GM19438 (cell line): Measurements from ENCODE around the gene DDX17.
"Not testable (repeated sequence)": the region's sequence is repeated elsewhere in the genome, so short reads cannot be mapped to it uniquely, and the experiment has no call there.

ENCODE experiments used
- ATAC-seq: cut with Tn5 transposase; IDR thresholded peaks from one replicate; pipeline ENCODE4 v1.9.1; 2021; ENCODE audit warnings: low read depth; ENCODE audit not compliant: unreplicated experiment

DDX17 gene

GRCh38 chr22:38494498-38494897 is 11.6 kb downstream of the DDX17 start:
- ATAC-seq = no peak

- no peak for ATAC-seq
Measured at GRCh38 chr22:38491707-38492348, 14.3 kb downstream of the DDX17 start.

DNA sequence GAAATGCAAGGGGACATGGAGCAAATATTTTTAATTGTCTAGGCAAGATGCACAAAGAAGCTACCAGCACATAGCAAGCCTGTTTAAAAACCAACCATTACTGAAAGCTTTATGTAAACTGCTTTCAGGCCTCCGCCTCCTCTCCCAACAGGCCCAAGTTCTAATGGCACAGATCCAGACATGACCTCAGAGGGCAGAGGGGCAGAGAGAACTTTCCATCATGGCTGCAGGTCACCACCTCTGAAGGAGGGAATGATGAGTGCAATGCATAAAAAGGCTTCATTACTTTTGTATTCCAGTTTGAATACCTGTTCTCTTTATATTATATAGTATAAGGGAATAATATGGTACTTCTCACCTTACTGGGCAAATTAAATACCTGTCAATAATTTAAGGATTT is 15.2 kb downstream of the DDX17 start:
- no peak for ATAC-seq

DNA sequence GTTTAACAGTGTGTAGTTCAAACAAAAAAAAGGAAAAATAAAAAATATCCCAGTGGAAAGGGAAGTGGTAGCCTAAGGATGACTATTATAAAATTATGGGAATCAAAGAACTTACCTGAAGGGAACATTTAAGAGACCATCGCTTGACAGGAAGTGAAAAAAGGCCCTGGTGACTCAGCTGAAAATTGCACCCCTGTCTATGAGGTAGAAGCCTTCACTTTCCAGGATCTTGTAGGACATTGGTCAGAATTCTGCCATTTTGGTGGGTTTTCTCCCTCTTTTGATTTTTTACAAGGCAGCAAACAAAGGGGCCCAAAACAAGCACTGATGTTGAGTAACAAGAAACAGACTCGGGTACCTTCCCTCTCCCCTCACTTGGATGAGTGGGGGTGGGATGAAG is 15.6 kb downstream of the DDX17 start:
- no peak for ATAC-seq

DNA sequence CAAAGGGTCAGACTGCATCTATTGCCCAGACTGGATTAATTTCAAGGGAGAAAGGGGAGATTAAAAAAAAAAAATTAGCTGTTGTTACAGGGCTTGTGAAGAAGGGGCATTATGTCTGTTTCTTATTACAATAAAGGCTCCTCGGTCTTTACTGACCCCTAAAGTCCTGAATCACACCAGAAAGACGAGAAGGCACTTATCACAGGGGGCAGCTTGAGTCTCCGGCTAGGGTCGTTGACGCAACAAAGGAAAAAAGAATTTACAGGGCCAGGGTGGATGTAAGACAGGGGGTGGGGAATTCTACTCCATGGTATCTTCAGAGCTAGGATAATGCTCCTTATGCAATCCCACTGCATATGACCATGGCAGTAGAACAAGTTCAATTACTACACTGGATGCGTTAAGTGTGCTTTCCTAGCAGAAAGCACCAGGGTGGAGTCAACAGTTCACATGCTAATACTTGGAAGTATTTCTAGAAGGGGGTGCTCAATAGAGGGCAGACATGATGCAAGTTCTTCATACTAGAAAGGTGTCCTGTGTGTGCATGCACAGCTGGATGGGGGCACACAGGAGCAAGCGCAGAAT is 16.5 kb downstream of the DDX17 start:
- no peak for ATAC-seq

DNA sequence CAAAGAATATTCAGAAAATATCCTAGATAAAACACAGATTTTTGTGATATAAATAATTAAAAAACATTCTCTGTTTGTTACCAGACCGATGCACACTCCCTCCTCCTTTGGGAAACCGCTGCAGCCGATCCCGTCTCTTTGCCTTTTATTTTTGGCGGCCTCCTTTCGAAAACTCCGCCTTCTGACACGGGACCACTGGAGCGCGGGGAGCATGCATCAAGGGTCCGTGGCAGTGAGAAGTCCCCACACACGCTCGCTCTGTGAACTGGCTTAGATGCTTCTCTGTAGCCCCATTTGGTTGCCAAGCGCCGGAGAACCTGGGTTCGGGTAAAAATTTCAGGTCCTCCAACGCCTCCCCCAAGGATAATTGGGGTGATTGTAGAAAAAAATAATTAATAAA is 17.0 kb downstream of the DDX17 start:
- ATAC-seq = no peak

- no peak for ATAC-seq
Measured at GRCh38 chr22:38487946-38488345, 18.2 kb downstream of the DDX17 start.

DNA sequence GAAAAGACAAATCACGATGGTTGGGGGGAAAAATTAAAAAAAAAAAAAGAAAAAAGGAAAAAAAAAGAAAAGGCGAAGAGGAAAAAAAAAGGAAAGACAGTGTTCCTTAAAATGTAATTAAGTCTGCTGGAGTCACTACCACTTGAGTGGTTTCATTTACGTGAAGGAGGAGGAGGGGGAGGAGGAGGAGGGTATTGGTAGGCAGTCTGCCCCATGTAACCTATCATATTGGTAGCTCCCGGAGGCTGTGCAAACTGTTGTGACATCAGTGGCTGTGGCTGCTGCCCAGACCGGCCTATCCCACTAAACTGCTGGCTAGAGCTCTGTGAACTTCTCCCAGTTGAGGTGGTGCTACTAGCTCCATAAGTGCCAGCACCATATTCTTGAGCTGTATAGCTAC is 20.3 kb downstream of the DDX17 start:
- ATAC-seq = no peak

GRCh38 chr22:38484244-38484643 is 21.9 kb downstream of the DDX17 start:
- no peak for ATAC-seq

DNA sequence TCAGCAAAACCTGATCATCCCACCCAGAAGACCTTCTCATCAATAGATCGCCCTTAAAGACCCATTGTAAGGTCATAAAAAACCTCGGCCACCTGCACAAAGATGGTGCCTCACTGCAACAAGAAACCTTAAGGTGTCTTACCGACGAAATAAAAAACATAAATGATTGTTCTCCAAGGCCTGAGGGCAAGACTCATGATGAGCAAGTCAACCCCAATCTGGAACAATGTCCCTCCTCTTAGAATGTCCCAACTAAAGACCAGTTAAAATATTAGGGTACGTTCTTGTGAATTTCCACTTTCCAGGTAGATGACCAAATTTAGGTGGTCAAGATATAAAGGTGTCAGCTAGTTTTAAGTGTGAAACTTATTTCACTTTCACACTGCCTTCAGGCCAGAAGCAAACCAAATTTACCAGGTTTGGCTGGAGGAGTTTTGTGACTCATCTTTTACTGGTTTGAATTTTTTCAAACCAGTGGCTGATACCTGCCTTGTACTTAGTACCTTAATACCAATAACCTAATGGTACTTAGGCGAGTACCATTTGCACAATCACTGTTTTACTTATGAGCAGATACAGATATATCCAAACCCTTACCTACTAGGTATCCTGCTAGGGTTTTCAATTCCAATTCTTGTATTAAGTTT is 23.3 kb downstream of the DDX17 start:
- no peak for ATAC-seq

DNA sequence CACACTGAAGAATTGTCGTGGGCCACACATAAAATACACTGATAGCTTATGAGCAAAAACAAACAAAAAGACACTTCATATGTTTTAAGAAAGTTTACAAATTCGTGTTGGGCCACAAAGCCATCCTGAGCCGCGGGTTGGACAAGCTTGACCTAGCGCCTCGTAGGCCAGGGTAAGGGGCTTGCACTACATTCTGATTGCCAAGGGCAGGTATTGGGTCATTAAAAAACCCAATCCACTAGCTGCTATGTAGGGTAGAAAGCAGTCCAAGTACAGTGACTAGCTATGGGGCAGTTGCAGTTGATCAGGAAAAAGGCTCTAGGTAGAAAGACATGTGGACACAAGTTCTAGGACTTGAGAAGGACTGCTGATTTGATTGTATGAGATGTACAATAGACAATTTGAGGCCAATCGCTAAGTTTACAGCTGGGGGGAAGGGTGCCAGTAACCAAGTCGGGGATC is 24.2 kb downstream of the DDX17 start:
- no peak for ATAC-seq

- no peak for ATAC-seq
Measured at GRCh38 chr22:38481162-38481870, 24.8 kb downstream of the DDX17 start.

DNA sequence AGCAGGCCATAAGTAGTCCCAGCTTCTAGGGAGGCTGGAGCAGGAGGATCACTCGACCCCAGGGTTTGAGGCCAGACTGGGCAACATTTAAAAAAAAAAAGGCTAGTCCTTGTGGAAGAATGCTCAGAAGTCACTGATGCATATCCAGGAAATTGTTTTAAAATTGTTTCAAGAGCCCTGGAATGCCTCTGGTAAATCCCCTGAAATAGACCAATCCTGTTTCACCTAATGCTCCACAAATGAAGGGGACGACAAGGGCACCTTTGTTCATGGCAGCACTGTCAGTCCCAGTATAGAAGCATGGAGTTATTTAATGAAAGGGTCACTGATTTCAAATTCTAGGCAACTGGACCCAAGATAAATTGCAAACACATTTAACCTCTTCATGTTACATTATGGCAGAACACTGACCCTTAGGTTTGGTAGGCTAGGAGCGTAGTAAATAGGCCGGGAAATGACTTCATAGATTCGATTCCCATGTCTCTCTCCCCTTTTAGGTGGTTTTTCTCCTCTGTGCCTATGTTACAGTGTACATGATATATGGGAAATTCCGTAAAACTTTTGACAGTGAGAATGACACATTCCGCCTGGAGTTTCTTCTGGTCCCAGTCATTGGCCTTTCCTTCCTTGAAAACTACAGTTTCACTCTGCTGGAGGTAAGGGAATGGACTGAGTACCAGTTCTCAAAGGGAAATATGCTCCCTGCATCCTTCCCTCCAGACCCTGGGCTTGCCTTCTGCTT is 26.8 kb downstream of the DDX17 start:
- no peak for ATAC-seq

- no peak for ATAC-seq
Measured at GRCh38 chr22:38477585-38477984, 28.5 kb downstream of the DDX17 start.

- no peak for ATAC-seq
Measured at GRCh38 chr22:38474003-38474607, 32.0 kb downstream of the DDX17 start.

- no peak for ATAC-seq
Measured at GRCh38 chr22:38471237-38471636, 34.9 kb downstream of the DDX17 start.

DNA sequence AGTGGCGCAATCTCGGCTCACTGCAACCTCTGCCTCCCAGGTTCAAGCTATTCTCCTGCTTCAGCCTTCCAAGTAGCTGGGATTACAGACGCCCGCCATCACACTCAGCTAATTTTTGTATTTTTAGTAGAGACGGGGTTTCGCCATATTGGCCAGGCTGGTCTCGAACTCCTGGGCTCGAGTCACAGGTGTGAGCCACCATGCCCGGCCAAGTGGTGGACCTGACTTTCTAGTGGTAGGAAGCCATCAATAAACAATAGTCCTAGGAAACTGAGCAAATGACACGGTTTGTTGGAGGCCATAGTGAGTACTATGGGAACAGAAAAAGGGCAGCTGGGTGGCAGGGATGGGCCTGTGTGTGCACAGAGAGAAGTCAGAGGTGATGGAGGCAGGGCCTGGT is 35.9 kb downstream of the DDX17 start:
- not testable (repeated sequence) for ATAC-seq

DNA sequence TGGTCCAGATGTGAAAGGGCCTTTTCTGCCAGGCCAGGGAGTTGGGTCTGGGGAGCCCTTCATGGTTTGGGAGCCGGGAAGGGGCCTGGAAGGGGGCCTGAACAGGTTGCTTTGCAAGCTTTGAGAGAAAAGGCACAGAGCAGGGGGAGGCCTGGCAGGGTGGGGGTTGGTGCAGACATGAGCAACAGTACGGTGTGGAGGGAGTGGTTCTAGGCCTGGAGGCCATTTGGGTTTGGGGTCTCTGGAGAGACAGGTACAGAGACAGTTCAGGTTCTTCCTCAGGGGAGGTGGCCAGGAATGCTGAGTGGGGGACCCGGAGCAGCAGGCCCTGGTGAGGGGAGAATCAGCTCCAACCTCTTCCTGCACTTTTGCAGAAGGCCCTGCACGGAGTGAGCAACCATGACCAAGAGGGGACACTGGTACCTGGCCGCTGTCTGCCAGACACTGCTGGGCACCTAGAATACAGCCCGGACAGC is 36.8 kb downstream of the DDX17 start:
- no peak for ATAC-seq

DNA sequence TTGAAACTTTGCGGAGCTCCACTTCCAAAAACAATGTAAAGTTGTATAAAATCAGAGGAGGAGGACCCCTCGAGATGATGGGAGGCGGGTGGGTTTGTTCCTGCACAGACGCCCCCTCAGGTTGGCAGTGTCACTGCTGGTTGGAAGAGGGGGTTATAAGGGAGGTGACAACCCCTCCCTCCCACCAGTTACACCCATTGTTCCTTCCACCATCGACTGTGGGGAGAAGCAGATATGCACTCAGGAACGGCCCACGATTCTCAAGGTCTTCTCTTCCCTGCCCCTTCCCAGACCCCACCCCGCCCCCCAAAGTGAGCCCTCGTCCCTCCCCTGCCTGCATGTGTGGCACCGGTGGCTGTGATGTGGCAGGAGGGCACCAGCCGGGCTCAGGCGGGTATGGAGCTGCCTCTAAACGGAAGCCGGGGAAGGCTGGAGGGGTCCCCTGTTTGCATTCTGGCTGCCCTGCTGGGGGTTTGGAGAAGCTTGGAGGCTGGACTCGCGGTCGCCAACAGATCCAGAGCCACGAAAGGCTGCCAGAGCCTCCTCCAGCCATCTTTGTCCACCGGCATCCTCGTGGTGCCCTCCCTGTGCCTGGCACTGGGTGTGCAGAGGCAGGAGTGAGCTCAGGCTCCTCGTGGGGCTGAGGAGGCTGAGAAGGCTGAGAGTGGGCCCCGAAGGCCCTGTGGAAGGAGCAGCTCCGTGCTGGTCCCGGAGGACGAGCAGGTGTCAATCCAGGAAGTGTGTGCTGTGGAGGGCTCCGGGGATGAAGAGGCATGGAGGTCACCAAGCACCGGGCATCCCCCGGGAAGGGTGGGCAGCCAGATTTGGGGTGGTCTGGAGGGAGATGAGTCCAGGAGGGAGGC is 37.4 kb downstream of the DDX17 start:
- ATAC-seq = no peak
